ACHN (cell line): Measurements from ENCODE around the gene MMP14.
"Not testable (repeated sequence)": the region's sequence is repeated elsewhere in the genome, so short reads cannot be mapped to it uniquely, and the experiment has no call there.

Experiments used
- DNase-seq: peaks from one replicate; pipeline ENCODE4 v3.0.0-alpha.2; 2015
- in situ Hi-C: cut with HindIII; loops from 2 replicates; pipeline ENCODE4 v1.10.0; 2017; ENCODE audit warnings: low sequenced_read_pairs, low pct_ligation_motif_present, low pct_unique_long_range_greater_than_20kb

The MMP14 gene

GRCh38 chr14:22850944-22851764, 14.8 kb downstream of the MMP14 start:
- peak; percentile 40 for DNase-seq
- in situ Hi-C loops = no loop called here

DNA sequence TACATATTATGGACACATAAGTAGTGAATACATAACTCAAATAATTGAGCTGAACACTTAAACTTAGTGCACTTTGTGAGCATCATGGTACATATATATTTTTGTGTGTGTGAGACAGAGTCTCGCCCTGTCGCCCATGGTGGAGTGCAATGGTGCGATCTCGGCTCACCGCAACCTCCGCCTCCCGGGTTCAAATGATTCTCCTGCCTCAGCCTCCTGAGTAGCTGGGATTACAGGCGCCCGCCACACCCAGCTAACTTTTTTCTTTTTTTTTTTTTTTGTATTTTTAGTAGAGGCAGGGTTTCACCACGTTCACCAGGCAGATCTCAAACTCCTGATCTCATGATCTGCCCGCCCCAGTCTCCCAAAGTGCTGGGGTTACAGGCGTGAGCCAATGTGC, 15.8 kb downstream of the MMP14 start:
- in situ Hi-C loops = not testable (repeated sequence)

GRCh38 chr14:22852599-22852939, 16.2 kb downstream of the MMP14 start:
- in situ Hi-C loops = no loop called here
- DNase-seq = no peak

More for the DNA sequence above, 15.8 kb downstream of the MMP14 start:
- DNase-seq = not testable (repeated sequence)

DNA sequence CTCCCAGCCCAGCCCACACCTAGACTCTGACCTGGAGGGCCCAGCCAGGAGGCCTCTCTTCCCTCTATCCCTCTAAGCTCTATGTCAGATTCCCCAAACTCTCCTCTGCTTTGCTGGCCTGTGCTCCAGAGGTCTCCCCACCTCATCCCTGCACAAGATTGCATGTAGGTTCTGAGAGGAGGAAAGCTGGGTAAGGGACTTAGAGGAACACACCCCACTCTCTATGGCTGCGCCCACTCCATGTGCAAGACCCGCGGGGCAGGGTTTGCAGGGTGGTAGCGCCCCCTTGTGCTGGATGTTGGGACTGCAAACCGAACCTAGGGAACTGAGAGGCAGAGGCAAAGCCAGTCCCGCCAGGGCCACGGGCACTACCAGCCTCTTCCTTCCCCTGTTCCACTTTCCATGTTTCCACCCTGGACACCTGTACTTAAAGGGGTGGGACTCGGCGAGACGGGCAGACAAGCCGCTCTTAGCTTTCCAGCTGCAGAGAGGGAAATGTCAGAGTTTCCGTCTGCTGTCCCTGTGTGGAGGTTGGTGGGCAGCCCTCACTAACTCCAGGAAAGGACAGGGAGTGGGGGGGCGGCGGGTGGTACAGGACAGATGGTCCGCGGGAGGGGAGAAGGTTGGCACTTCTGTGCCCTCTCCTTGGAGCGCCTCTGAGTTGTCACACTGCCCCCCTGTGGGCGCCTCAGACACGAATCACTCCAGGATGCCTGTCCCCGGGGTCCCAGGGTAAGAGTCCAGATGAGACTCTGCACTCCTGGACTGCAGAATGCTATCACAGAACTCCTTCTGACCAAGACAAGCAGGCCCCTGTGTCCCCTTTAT, 16.8 kb downstream of the MMP14 start:
- in situ Hi-C loops = no loop called here
- DNase-seq = peak; percentile 77

DNA sequence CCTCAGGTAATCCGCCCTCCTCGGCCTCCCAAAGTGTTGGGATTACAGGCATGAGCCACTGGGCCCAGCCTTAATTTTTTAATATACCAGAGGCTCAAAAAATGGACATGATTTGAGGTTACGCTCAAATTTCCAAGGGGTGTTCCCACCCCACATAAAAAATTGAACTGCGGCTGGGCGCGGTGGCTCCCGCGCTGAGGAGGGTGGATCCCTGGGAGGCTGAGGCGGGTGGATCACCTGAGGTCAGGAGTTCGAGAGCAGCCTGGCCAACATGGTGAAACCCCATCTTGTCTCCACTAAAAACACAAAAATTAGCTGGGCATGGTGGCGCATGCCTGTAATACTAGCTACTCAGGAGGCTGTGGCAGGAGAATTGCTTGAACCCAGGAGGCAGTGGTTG, 17.9 kb downstream of the MMP14 start:
- in situ Hi-C loops, DNase-seq: not testable (repeated sequence)

- DNase-seq = no peak
- in situ Hi-C loops = no loop called here
Measured at GRCh38 chr14:22854963-22855724, 18.8 kb downstream of the MMP14 start.

DNA sequence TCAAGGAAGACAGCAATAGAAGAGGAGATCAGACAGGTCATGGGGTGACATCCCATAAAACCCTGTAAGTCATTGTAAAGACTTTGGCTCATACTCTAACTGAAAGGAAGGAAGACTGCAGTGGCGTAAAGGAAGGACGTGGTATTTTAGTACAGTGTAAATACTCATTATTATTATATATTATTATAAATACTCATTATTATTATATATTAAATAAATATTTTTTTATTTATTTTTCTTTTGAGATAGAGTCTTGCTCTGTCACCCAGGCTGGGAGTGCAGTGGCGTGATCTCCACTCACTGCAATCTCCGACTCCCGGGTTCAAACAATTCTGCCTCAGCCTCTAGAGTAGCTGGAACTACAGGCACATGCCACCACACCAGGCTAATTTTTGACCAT, 20.0 kb downstream of the MMP14 start:
- DNase-seq = no peak
- in situ Hi-C loops = no loop called here

DNA sequence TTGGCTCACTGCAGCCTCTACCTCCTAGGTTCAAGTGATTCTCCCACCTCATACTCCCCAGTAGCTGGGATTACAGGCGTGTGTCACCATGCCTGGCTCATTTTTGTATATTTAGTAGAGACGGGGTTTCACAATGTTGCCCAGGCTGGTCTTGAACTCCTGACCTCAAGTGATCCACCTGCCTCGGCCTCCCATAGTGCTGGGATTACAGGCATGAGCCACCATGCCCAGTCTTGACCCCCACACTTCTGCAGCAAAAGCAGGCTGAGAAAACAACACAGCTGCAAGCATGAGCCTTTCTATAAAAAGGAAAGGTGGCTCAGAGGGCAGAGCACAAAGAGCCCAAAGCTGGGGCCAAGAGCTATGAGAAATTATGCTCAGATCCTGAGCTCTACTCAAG, 24.0 kb downstream of the MMP14 start:
- in situ Hi-C loops, DNase-seq: not testable (repeated sequence)

- in situ Hi-C loops = no loop called here
- DNase-seq = no peak
Measured at GRCh38 chr14:22861651-22862050, 25.3 kb downstream of the MMP14 start.

GRCh38 chr14:22864979-22865378, 28.6 kb downstream of the MMP14 start:
- no peak for DNase-seq
- in situ Hi-C loops = no loop called here

DNA sequence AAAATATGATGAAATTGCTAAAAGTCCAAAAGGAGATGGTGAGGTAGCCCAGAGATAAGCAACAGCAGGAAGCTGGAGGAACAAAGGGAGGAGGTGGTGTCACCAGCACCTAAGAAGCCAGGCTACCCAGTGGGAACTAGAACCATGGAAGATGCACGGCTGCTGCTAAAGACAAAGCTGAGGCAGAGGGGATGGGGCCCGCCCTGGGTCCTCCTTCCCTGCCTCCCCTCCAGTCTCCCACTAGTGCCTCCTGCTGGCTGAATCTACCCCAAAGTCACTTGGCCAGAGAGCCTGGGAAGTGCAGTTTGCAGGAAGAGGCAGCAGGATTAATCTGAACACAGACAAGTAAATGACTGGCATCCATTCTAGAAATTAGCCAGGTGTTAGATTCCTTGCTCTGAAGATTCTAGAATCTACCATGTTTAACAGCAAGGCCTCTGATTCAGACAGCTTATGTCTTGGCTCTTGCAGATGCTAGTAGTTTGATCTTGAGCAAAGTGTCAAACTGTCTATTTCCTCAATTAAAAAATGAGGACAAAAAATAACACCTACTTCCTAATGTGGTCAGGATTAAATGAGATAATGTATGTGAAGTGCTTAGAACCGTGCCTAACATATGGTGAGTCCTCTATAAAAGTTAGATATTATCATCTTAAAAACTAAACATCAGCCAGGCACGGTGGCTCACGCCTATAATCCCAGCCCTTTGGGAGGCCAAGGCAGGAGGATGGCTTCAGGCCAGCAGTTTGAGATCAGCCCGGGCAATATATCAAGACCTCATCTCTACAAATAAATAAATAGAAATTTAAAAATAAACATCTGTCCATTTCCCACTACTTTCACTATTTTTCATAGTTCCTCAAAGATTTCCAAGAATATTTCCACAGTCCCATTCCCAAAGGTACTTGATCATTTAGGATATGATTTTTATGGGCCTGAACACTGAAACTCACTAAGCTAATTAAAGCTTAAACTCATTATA, 29.3 kb downstream of the MMP14 start:
- no peak for DNase-seq
- in situ Hi-C loops = no loop called here

- in situ Hi-C loops = no loop called here
- DNase-seq = no peak
Measured at GRCh38 chr14:22866874-22867273, 30.5 kb downstream of the MMP14 start.

GRCh38 chr14:22870811-22871223, 34.4 kb downstream of the MMP14 start:
- in situ Hi-C loops = no loop called here
- DNase-seq = no peak

GRCh38 chr14:22871224-22872032, 35.0 kb downstream of the MMP14 start, which contains the start of gene LRP10:
TSS of gene LRP10 (plus strand) at chr14:22871740. CDS start at chr14:22872304, 564 bp downstream.
- in situ Hi-C loops = no loop called here
- DNase-seq = peak; percentile 89

DNA sequence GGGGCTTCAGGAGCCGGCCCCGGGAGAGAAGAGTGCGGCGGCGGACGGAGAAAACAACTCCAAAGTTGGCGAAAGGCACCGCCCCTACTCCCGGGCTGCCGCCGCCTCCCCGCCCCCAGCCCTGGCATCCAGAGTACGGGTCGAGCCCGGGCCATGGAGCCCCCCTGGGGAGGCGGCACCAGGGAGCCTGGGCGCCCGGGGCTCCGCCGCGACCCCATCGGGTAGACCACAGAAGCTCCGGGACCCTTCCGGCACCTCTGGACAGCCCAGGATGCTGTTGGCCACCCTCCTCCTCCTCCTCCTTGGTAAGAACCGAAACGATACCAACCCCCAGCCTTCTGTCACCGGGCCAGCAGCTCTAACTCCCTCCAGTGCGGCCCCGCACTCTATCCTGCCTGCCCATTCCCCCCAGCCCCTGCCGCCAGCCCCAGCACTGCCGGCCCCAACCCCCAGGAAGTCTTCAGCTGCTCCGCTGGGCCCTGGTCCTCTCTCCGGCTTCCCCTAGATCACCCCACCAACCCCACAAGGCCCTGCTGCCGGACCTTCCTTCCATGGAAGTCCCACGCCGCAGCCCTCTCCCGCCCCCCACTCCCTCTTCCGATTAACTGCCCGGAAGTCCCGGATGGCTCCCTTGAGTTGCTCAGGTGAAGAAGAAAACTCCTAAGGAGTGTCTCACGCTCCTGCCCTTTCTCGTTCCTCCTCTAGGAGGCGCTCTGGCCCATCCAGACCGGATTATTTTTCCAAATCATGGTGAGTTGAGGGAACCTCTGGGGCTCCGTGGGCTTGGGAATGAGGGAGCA, 35.8 kb downstream of the MMP14 start:
- DNase-seq = peak; percentile 85
- in situ Hi-C loops = no loop called here

GRCh38 chr14:22872833-22873520, 36.6 kb downstream of the MMP14 start:
- in situ Hi-C loops = no loop called here
- DNase-seq = no peak
